ENCODE data around the gene MAP2. TPM values are rescaled to one million over a fixed set of nuclear protein-coding genes. Genes with fewer than 3 reads are reported as not detected.
"Not testable (repeated sequence)": the region's sequence is repeated elsewhere in the genome, so short reads cannot be mapped to it uniquely, and the experiment has no call there.

MAP2 gene
- total RNA-seq, 1 experiment from 2014 or later: 1.5 TPM

GRCh38 chr2:209581040-209581439 is 157.2 kb downstream of the MAP2 start:
- DNase-seq: no peak
- Histone ChIP-seq H3K9me2 (replicated peaks; ENCODE audit: insufficient read depth, low read length) (no peaks in the 10 kb centered on the region), H4K20me1 (ENCODE audit: insufficient read depth, low read depth, low read length) (no peaks in the 10 kb centered on the region), H3K27me3 (ENCODE audit: low read length) (no peaks in the 10 kb centered on the region), H2AFZ (ENCODE audit: low read length) (no peak overlapping the region), H3K36me3 (ENCODE audit: insufficient read depth, low read length) (no peaks in the 10 kb centered on the region), H3K4me3 (ENCODE audit: low read length) (no peak overlapping the region), H3K27ac (ENCODE audit: low read length) (no peak overlapping the region), H3K9me3 (ENCODE audit: low read length) (no peaks in the 10 kb centered on the region), H3K4me1 (ENCODE audit: low read length) (no peaks in the 10 kb centered on the region), H3K9ac (ENCODE audit: low read length) (no peak overlapping the region), H3K79me2 (ENCODE audit: low read length) (no peaks in the 10 kb centered on the region), H3K4me2 (ENCODE audit: low read depth, low read length, poor library complexity, severe bottlenecking) (no peak overlapping the region)

- no peaks in the 10 kb centered on the region for H3K27me3 ChIP-seq (ENCODE audit: low read length)
- no peaks in the 10 kb centered on the region for H4K20me1 ChIP-seq (ENCODE audit: insufficient read depth, low read depth, low read length)
- no peak overlapping the region for H3K4me3 ChIP-seq (ENCODE audit: low read length)
- no peak overlapping the region for H3K9ac ChIP-seq (ENCODE audit: low read length)
- H3K9me3 ChIP-seq (ENCODE audit: low read length): no peaks in the 10 kb centered on the region
- H3K27ac ChIP-seq (ENCODE audit: low read length): no peak overlapping the region
- H2AFZ ChIP-seq (ENCODE audit: low read length): no peak overlapping the region
- no peaks in the 10 kb centered on the region for H3K36me3 ChIP-seq (ENCODE audit: insufficient read depth, low read length)
- H3K4me2 ChIP-seq (ENCODE audit: low read depth, low read length, poor library complexity, severe bottlenecking): no peak overlapping the region
- no peaks in the 10 kb centered on the region for H3K4me1 ChIP-seq (ENCODE audit: low read length)
- H3K9me2 ChIP-seq (replicated peaks; ENCODE audit: insufficient read depth, low read length): no peaks in the 10 kb centered on the region
- H3K79me2 ChIP-seq (ENCODE audit: low read length): no peaks in the 10 kb centered on the region
- no peak for DNase-seq
Measured at GRCh38 chr2:209582281-209582680, 158.4 kb downstream of the MAP2 start.

GRCh38 chr2:209584472-209584871 is 160.6 kb downstream of the MAP2 start:
- Histone ChIP-seq H3K9me2 (replicated peaks; ENCODE audit: insufficient read depth, low read length) (no peaks in the 10 kb centered on the region), H3K27ac (ENCODE audit: low read length) (no peak overlapping the region), H3K9ac (ENCODE audit: low read length) (no peak overlapping the region), H3K79me2 (ENCODE audit: low read length) (no peaks in the 10 kb centered on the region), H3K4me1 (ENCODE audit: low read length) (no peaks in the 10 kb centered on the region), H3K9me3 (ENCODE audit: low read length) (no peaks in the 10 kb centered on the region), H2AFZ (ENCODE audit: low read length) (no peak overlapping the region), H3K27me3 (ENCODE audit: low read length) (no peaks in the 10 kb centered on the region), H4K20me1 (ENCODE audit: insufficient read depth, low read depth, low read length) (no peaks in the 10 kb centered on the region), H3K36me3 (ENCODE audit: insufficient read depth, low read length) (no peaks in the 10 kb centered on the region), H3K4me3 (ENCODE audit: low read length) (no peak overlapping the region), H3K4me2 (ENCODE audit: low read depth, low read length, poor library complexity, severe bottlenecking) (no peak overlapping the region)
- DNase-seq: no peak

- H3K27ac ChIP-seq (ENCODE audit: low read length): no peak overlapping the region
Measured at GRCh38 chr2:209584915-209585314, 161.1 kb downstream of the MAP2 start.

GRCh38 chr2:209591021-209591420 is 167.2 kb downstream of the MAP2 start:
- no peak for DNase-seq
- Histone ChIP-seq H3K27ac (ENCODE audit: low read length) (no peak overlapping the region), H3K4me3 (ENCODE audit: low read length) (no peak overlapping the region)

More at GRCh38 chr2:209584915-209585314, 161.1 kb downstream of the MAP2 start:
- no peaks in the 10 kb centered on the region for H3K9me3 ChIP-seq (ENCODE audit: low read length)
- H3K4me2 ChIP-seq (ENCODE audit: low read depth, low read length, poor library complexity, severe bottlenecking): no peak overlapping the region
- no peaks in the 10 kb centered on the region for H3K9me2 ChIP-seq (replicated peaks; ENCODE audit: insufficient read depth, low read length)
- no peak overlapping the region for H3K9ac ChIP-seq (ENCODE audit: low read length)
- H3K27me3 ChIP-seq (ENCODE audit: low read length): no peaks in the 10 kb centered on the region
- H4K20me1 ChIP-seq (ENCODE audit: insufficient read depth, low read depth, low read length): no peaks in the 10 kb centered on the region
- no peaks in the 10 kb centered on the region for H3K4me1 ChIP-seq (ENCODE audit: low read length)
- no peaks in the 10 kb centered on the region for H3K36me3 ChIP-seq (ENCODE audit: insufficient read depth, low read length)
- no peak for DNase-seq
- no peaks in the 10 kb centered on the region for H3K79me2 ChIP-seq (ENCODE audit: low read length)
- no peak overlapping the region for H3K4me3 ChIP-seq (ENCODE audit: low read length)
- no peak overlapping the region for H2AFZ ChIP-seq (ENCODE audit: low read length)

GRCh38 chr2:209592106-209592505 is 168.3 kb downstream of the MAP2 start:
- H3K9ac ChIP-seq (ENCODE audit: low read length): no peak overlapping the region
- H2AFZ ChIP-seq (ENCODE audit: low read length): no peak overlapping the region; the same call in 1 of the 2 replicates
- H3K4me2 ChIP-seq (ENCODE audit: low read depth, low read length, poor library complexity, severe bottlenecking): no peak overlapping the region
- H3K9me3 ChIP-seq (ENCODE audit: low read length): no peaks in the 10 kb centered on the region
- no peaks in the 10 kb centered on the region for H3K4me1 ChIP-seq (ENCODE audit: low read length)
- no peaks in the 10 kb centered on the region for H3K9me2 ChIP-seq (replicated peaks; ENCODE audit: insufficient read depth, low read length)
- no peak for DNase-seq
- no peaks in the 10 kb centered on the region for H3K27me3 ChIP-seq (ENCODE audit: low read length)
- H3K4me3 ChIP-seq (ENCODE audit: low read length): no peak overlapping the region
- no peaks in the 10 kb centered on the region for H3K36me3 ChIP-seq (ENCODE audit: insufficient read depth, low read length)
- H3K27ac ChIP-seq (ENCODE audit: low read length): no peak overlapping the region
- no peaks in the 10 kb centered on the region for H4K20me1 ChIP-seq (ENCODE audit: insufficient read depth, low read depth, low read length)
- H3K79me2 ChIP-seq (ENCODE audit: low read length): no peaks in the 10 kb centered on the region

More at GRCh38 chr2:209591021-209591420, 167.2 kb downstream of the MAP2 start:
- no peaks in the 10 kb centered on the region for H3K36me3 ChIP-seq (ENCODE audit: insufficient read depth, low read length)
- H4K20me1 ChIP-seq (ENCODE audit: insufficient read depth, low read depth, low read length): no peaks in the 10 kb centered on the region
- no peak overlapping the region for H2AFZ ChIP-seq (ENCODE audit: low read length)
- H3K27me3 ChIP-seq (ENCODE audit: low read length): no peaks in the 10 kb centered on the region
- H3K9ac ChIP-seq (ENCODE audit: low read length): no peak overlapping the region
- H3K9me2 ChIP-seq (replicated peaks; ENCODE audit: insufficient read depth, low read length): no peaks in the 10 kb centered on the region
- H3K79me2 ChIP-seq (ENCODE audit: low read length): no peaks in the 10 kb centered on the region
- no peaks in the 10 kb centered on the region for H3K4me1 ChIP-seq (ENCODE audit: low read length)
- H3K9me3 ChIP-seq (ENCODE audit: low read length): no peaks in the 10 kb centered on the region
- no peak overlapping the region for H3K4me2 ChIP-seq (ENCODE audit: low read depth, low read length, poor library complexity, severe bottlenecking)

GRCh38 chr2:209593930-209594329 is 170.1 kb downstream of the MAP2 start:
- Histone ChIP-seq H3K79me2 (ENCODE audit: low read length) (no peaks in the 10 kb centered on the region), H3K4me1 (ENCODE audit: low read length) (no peaks in the 10 kb centered on the region), H3K9ac (ENCODE audit: low read length) (no peak overlapping the region), H3K27ac (ENCODE audit: low read length) (no peak overlapping the region), H3K27me3 (ENCODE audit: low read length) (no peaks in the 10 kb centered on the region), H3K4me2 (ENCODE audit: low read depth, low read length, poor library complexity, severe bottlenecking) (no peak overlapping the region), H3K4me3 (ENCODE audit: low read length) (no peak overlapping the region), H2AFZ (ENCODE audit: low read length) (no peak overlapping the region), H3K9me3 (ENCODE audit: low read length) (no peaks in the 10 kb centered on the region), H3K9me2 (replicated peaks; ENCODE audit: insufficient read depth, low read length) (no peaks in the 10 kb centered on the region), H3K36me3 (ENCODE audit: insufficient read depth, low read length) (no peaks in the 10 kb centered on the region), H4K20me1 (ENCODE audit: insufficient read depth, low read depth, low read length) (no peaks in the 10 kb centered on the region)
- no peak for DNase-seq

GRCh38 chr2:209596262-209596661 is 172.4 kb downstream of the MAP2 start:
- H3K9me2 ChIP-seq (replicated peaks; ENCODE audit: insufficient read depth, low read length): no peaks in the 10 kb centered on the region
- no peak overlapping the region for H3K4me2 ChIP-seq (ENCODE audit: low read depth, low read length, poor library complexity, severe bottlenecking)
- no peaks in the 10 kb centered on the region for H4K20me1 ChIP-seq (ENCODE audit: insufficient read depth, low read depth, low read length)
- no peaks in the 10 kb centered on the region for H3K79me2 ChIP-seq (ENCODE audit: low read length)
- H2AFZ ChIP-seq (ENCODE audit: low read length): no peak overlapping the region
- no peaks in the 10 kb centered on the region for H3K36me3 ChIP-seq (ENCODE audit: insufficient read depth, low read length)
- no peaks in the 10 kb centered on the region for H3K4me1 ChIP-seq (ENCODE audit: low read length)
- H3K27ac ChIP-seq (ENCODE audit: low read length): no peak overlapping the region
- H3K4me3 ChIP-seq (ENCODE audit: low read length): no peak overlapping the region
- H3K27me3 ChIP-seq (ENCODE audit: low read length): no peaks in the 10 kb centered on the region
- no peak for DNase-seq
- no peaks in the 10 kb centered on the region for H3K9me3 ChIP-seq (ENCODE audit: low read length)
- no peak overlapping the region for H3K9ac ChIP-seq (ENCODE audit: low read length)

GRCh38 chr2:209598227-209598626 is 174.4 kb downstream of the MAP2 start:
- not testable (repeated sequence) for H3K27ac ChIP-seq (ENCODE audit: low read length); H3K27me3 ChIP-seq (ENCODE audit: low read length); H3K4me1 ChIP-seq (ENCODE audit: low read length); H3K4me3 ChIP-seq (ENCODE audit: low read length); H3K79me2 ChIP-seq (ENCODE audit: low read length); H2AFZ ChIP-seq (ENCODE audit: low read length); H3K9me3 ChIP-seq (ENCODE audit: low read length); H3K9me2 ChIP-seq (replicated peaks; ENCODE audit: insufficient read depth, low read length); DNase-seq; H3K36me3 ChIP-seq (ENCODE audit: insufficient read depth, low read length); H3K4me2 ChIP-seq (ENCODE audit: low read depth, low read length, poor library complexity, severe bottlenecking); H4K20me1 ChIP-seq (ENCODE audit: insufficient read depth, low read depth, low read length); H3K9ac ChIP-seq (ENCODE audit: low read length)

Measured in Karpas-422 (cell line).